ENCODE data around the gene TBC1D9B.

The TBC1D9B gene

GRCh38 chr5:179887802-179888201 lies 19.9 kb downstream of the TBC1D9B start:
- 98% methylated on average over 6 of the region's 6 CpGs for WGBS
- peaks cover 29% of the 10 kb centered on the region for H3K79me1 ChIP-seq (replicated peaks; ENCODE audit: low read length, poor library complexity, severe bottlenecking)
- H2BK12ac ChIP-seq (ENCODE audit: low read length in 2 of 2): no peak overlapping the region
- no peak overlapping the region for H3K18ac ChIP-seq (ENCODE audit: low read depth in 1 of 2, low read length in 2 of 2)
- H3K9me3 ChIP-seq (ENCODE audit: control insufficient read depth, low read length): peaks cover 23% of the 10 kb centered on the region
- H3K9ac ChIP-seq (ENCODE audit: low read length): no peak overlapping the region
- H2AFZ ChIP-seq (ENCODE audit: low read depth, low read length): no peak overlapping the region
- no peak overlapping the region for H3K23ac ChIP-seq (ENCODE audit: low read length in 2 of 2)
- H2AK5ac ChIP-seq (ENCODE audit: low read length, severe bottlenecking): no peak overlapping the region
- no peak overlapping the region for H3K14ac ChIP-seq (ENCODE audit: low read length in 2 of 2)
- H3K4me1 ChIP-seq (ENCODE audit: control insufficient read depth, insufficient read depth, low read depth, low read length): no peaks in the 10 kb centered on the region
- no peaks in the 10 kb centered on the region for H3K27me3 ChIP-seq (ENCODE audit: control insufficient read depth in 1 of 2, insufficient read depth in 1 of 2, low read length in 2 of 2)
- H3K4ac ChIP-seq (ENCODE audit: low read depth in 1 of 2, low read length in 2 of 2): no peak overlapping the region
- peaks cover 85 to 96% of the 10 kb centered on the region in 2 experiments for H3K36me3 ChIP-seq (ENCODE audit: control insufficient read depth in 1 of 2, insufficient read depth in 2 of 2, low read depth in 1 of 2, low read length in 2 of 2)
- DNase-seq: no peak
- H4K91ac ChIP-seq (ENCODE audit: low read length): no peak overlapping the region
- no peak overlapping the region for H3K4me2 ChIP-seq (ENCODE audit: low read length, poor library complexity, severe bottlenecking)
- H4K8ac ChIP-seq (ENCODE audit: low read length): no peak overlapping the region
- no peak overlapping the region for H3K4me3 ChIP-seq (ENCODE audit: insufficient read depth in 1 of 2, low read depth in 1 of 2, low read length in 2 of 2)
- no peak overlapping the region for H3K27ac ChIP-seq (ENCODE audit: low read length, poor library complexity, severe bottlenecking)
- no peak overlapping the region for H2BK120ac ChIP-seq (ENCODE audit: low read depth, low read length)
- H2BK5ac ChIP-seq (ENCODE audit: low read depth, low read length, poor library complexity, severe bottlenecking): no peak overlapping the region
- H2BK15ac ChIP-seq (ENCODE audit: low read depth, poor library complexity, severe bottlenecking): no peak overlapping the region

GRCh38 chr5:179887095-179887494 lies 20.6 kb downstream of the TBC1D9B start:
- Histone ChIP-seq H3K4me3 (ENCODE audit: insufficient read depth in 1 of 2, low read depth in 1 of 2, low read length in 2 of 2) (no peak overlapping the region), H2BK120ac (ENCODE audit: low read depth, low read length) (no peak overlapping the region), H2BK5ac (ENCODE audit: low read depth, low read length, poor library complexity, severe bottlenecking) (no peak overlapping the region), H4K91ac (ENCODE audit: low read length) (no peak overlapping the region), H2AFZ (ENCODE audit: low read depth, low read length) (no peak overlapping the region), H4K8ac (ENCODE audit: low read length) (no peak overlapping the region), H2BK15ac (ENCODE audit: low read depth, poor library complexity, severe bottlenecking) (no peak overlapping the region), H3K27ac (ENCODE audit: low read length, poor library complexity, severe bottlenecking) (no peak overlapping the region), H3K4ac (ENCODE audit: low read depth in 1 of 2, low read length in 2 of 2) (no peak overlapping the region), H3K4me2 (ENCODE audit: low read length, poor library complexity, severe bottlenecking) (no peak overlapping the region), H3K18ac (ENCODE audit: low read depth in 1 of 2, low read length in 2 of 2) (no peak overlapping the region), H3K23ac (ENCODE audit: low read length in 2 of 2) (no peak overlapping the region), H3K79me1 (replicated peaks; ENCODE audit: low read length, poor library complexity, severe bottlenecking) (peaks cover 29% of the 10 kb centered on the region), H3K4me1 (ENCODE audit: control insufficient read depth, insufficient read depth, low read depth, low read length) (no peaks in the 10 kb centered on the region), H2AK5ac (ENCODE audit: low read length, severe bottlenecking) (no peak overlapping the region), H3K14ac (ENCODE audit: low read length in 2 of 2) (no peak overlapping the region), H3K27me3 (ENCODE audit: control insufficient read depth in 1 of 2, insufficient read depth in 1 of 2, low read length in 2 of 2) (no peaks in the 10 kb centered on the region), H3K9me3 (ENCODE audit: control insufficient read depth, low read length) (peaks cover 30% of the 10 kb centered on the region), H3K9ac (ENCODE audit: low read length) (no peak overlapping the region), H2BK12ac (ENCODE audit: low read length in 2 of 2) (no peak overlapping the region), H3K36me3 (ENCODE audit: control insufficient read depth in 1 of 2, insufficient read depth in 2 of 2, low read depth in 1 of 2, low read length in 2 of 2) (peaks cover 82 to 96% of the 10 kb centered on the region in 2 experiments)
- 98% methylated on average over 11 of the region's 11 CpGs for WGBS
- DNase-seq: no peak

GRCh38 chr5:179886190-179886911 lies 21.3 kb downstream of the TBC1D9B start:
- H2BK120ac ChIP-seq (ENCODE audit: low read depth, low read length): no peak overlapping the region
- peaks cover 31% of the 10 kb centered on the region for H3K9me3 ChIP-seq (ENCODE audit: control insufficient read depth, low read length)
- no peak overlapping the region for H2AK5ac ChIP-seq (ENCODE audit: low read length, severe bottlenecking)
- H3K4ac ChIP-seq (ENCODE audit: low read depth in 1 of 2, low read length in 2 of 2): no peak overlapping the region
- H3K4me2 ChIP-seq (ENCODE audit: low read length, poor library complexity, severe bottlenecking): no peak overlapping the region
- no peaks in the 10 kb centered on the region for H3K4me1 ChIP-seq (ENCODE audit: control insufficient read depth, insufficient read depth, low read depth, low read length)
- no peak overlapping the region for H3K23ac ChIP-seq (ENCODE audit: low read length in 2 of 2)
- H3K14ac ChIP-seq (ENCODE audit: low read length in 2 of 2): no peak overlapping the region
- no peaks in the 10 kb centered on the region for H3K27me3 ChIP-seq (ENCODE audit: control insufficient read depth in 1 of 2, insufficient read depth in 1 of 2, low read length in 2 of 2)
- WGBS: 88% methylated on average over 14 of the region's 14 CpGs
- no peak for DNase-seq
- H3K18ac ChIP-seq (ENCODE audit: low read depth in 1 of 2, low read length in 2 of 2): no peak overlapping the region
- peaks cover 75 to 90% of the 10 kb centered on the region in 2 experiments for H3K36me3 ChIP-seq (ENCODE audit: control insufficient read depth in 1 of 2, insufficient read depth in 2 of 2, low read depth in 1 of 2, low read length in 2 of 2)
- H2AFZ ChIP-seq (ENCODE audit: low read depth, low read length): no peak overlapping the region
- no peak overlapping the region for H3K27ac ChIP-seq (ENCODE audit: low read length, poor library complexity, severe bottlenecking)
- H3K9ac ChIP-seq (ENCODE audit: low read length): no peak overlapping the region
- H4K91ac ChIP-seq (ENCODE audit: low read length): no peak overlapping the region
- no peak overlapping the region for H2BK12ac ChIP-seq (ENCODE audit: low read length in 2 of 2)
- H3K4me3 ChIP-seq (ENCODE audit: insufficient read depth in 1 of 2, low read depth in 1 of 2, low read length in 2 of 2): no peak overlapping the region
- no peak overlapping the region for H2BK15ac ChIP-seq (ENCODE audit: low read depth, poor library complexity, severe bottlenecking)
- H3K79me1 ChIP-seq (replicated peaks; ENCODE audit: low read length, poor library complexity, severe bottlenecking): peaks cover 27% of the 10 kb centered on the region
- H2BK5ac ChIP-seq (ENCODE audit: low read depth, low read length, poor library complexity, severe bottlenecking): no peak overlapping the region
- no peak overlapping the region for H4K8ac ChIP-seq (ENCODE audit: low read length)

- WGBS: 95% methylated on average over 13 of the region's 13 CpGs
- Histone ChIP-seq H3K18ac (ENCODE audit: low read depth in 1 of 2, low read length in 2 of 2) (no peak overlapping the region), H3K36me3 (ENCODE audit: control insufficient read depth in 1 of 2, insufficient read depth in 2 of 2, low read depth in 1 of 2, low read length in 2 of 2) (peaks cover 75 to 89% of the 10 kb centered on the region in 2 experiments), H3K9me3 (ENCODE audit: control insufficient read depth, low read length) (peaks cover 31% of the 10 kb centered on the region), H3K4me2 (ENCODE audit: low read length, poor library complexity, severe bottlenecking) (no peak overlapping the region), H3K14ac (ENCODE audit: low read length in 2 of 2) (no peak overlapping the region), H2BK12ac (ENCODE audit: low read length in 2 of 2) (no peak overlapping the region), H3K4me3 (ENCODE audit: insufficient read depth in 1 of 2, low read depth in 1 of 2, low read length in 2 of 2) (no peak overlapping the region), H2BK15ac (ENCODE audit: low read depth, poor library complexity, severe bottlenecking) (no peak overlapping the region), H4K91ac (ENCODE audit: low read length) (no peak overlapping the region), H3K27ac (ENCODE audit: low read length, poor library complexity, severe bottlenecking) (no peak overlapping the region), H3K23ac (ENCODE audit: low read length in 2 of 2) (no peak overlapping the region), H3K79me1 (replicated peaks; ENCODE audit: low read length, poor library complexity, severe bottlenecking) (peaks cover 28% of the 10 kb centered on the region), H2AFZ (ENCODE audit: low read depth, low read length) (no peak overlapping the region), H3K4ac (ENCODE audit: low read depth in 1 of 2, low read length in 2 of 2) (no peak overlapping the region), H4K8ac (ENCODE audit: low read length) (no peak overlapping the region), H2AK5ac (ENCODE audit: low read length, severe bottlenecking) (no peak overlapping the region), H2BK120ac (ENCODE audit: low read depth, low read length) (no peak overlapping the region), H2BK5ac (ENCODE audit: low read depth, low read length, poor library complexity, severe bottlenecking) (no peak overlapping the region), H3K9ac (ENCODE audit: low read length) (no peak overlapping the region), H3K27me3 (ENCODE audit: control insufficient read depth in 1 of 2, insufficient read depth in 1 of 2, low read length in 2 of 2) (no peaks in the 10 kb centered on the region), H3K4me1 (ENCODE audit: control insufficient read depth, insufficient read depth, low read depth, low read length) (peaks cover 3% of the 10 kb centered on the region)
- no peak for DNase-seq
Observed at GRCh38 chr5:179885491-179886090, 22.1 kb downstream of the TBC1D9B start.
